ENCODE data around the gene IZUMO1R.
"Not testable (repeated sequence)": the region's sequence is repeated elsewhere in the genome, so short reads cannot be mapped to it uniquely, and the experiment has no call there.

Gene IZUMO1R

DNA sequence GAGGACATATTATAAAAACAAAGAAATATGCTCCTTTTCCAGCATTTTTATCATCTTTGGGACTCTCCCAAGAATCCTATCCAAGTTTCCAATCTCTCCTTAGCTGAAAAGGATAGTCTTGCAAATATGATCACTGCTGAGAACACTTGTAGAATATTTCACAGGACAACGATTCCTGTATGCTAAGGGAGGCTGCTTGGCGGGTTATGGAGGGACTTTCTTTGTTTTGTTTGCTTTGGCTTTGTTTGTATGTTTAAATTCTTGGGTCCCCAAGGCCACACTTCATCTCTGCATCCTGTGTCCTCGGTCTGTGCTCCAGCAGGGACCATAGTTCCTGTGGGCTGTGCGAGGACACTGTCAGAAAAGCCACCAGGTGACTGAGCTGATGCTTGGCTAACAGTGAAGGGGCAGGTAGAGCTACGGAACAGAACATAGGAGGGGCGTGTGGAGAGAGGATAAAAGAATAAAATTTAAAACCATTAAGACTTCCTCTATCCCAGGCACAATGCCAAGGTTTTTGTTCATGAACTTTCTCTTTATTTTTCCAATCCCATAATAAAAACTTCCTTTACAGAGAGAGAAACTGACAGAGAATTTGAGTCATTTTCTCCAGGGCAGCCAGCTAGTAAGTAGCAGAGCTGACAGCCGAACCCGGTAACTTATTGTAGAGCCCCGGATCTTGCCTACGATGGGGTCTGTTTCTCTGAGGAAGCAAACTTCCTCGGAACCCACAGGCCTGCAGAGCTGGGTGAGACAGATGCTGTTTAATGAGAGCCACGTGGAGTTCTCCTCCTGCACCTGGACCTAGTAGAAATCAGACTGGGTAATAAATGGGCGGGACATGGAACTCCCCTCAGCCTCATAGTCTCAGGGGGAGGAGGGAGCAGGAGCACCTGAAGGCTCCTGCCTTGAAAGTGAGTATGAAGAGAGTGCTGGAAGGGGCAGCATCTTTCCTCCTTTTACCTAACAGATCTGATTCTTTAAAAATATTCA, at the start of gene IZUMO1R:
Gene IZUMO1R, plus strand, starts transcription at position 615 of the 993 bp plus-strand sequence. CDS start 1,057 bp downstream, outside the sequence.
- DNase-seq (ENCODE audit: low spot score), result no peak

DNA sequence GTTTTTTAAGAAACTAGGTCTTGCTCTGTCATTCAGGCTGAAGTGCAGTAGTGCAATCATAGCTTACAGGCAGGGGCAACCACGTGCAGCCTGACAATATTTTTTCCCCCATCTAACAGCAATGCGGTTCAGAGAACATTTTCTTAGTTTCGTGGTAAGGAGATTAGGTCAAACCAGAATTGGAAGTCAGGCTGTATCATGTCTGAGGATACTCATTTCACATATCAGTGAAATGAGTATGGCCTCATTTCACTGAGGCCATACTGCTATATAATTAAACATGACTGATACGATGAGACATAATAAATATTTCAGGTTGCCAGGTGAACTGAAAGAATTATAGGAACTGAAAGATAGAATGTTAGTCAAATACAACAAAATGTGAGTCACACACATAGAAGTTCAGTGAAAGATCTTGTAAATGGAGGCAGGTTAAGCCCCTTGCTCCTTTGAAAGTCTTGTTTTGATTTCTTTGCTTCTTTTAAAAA, 32.5 kb upstream of the IZUMO1R start:
- DNase-seq (ENCODE audit: low spot score), result no peak

DNA sequence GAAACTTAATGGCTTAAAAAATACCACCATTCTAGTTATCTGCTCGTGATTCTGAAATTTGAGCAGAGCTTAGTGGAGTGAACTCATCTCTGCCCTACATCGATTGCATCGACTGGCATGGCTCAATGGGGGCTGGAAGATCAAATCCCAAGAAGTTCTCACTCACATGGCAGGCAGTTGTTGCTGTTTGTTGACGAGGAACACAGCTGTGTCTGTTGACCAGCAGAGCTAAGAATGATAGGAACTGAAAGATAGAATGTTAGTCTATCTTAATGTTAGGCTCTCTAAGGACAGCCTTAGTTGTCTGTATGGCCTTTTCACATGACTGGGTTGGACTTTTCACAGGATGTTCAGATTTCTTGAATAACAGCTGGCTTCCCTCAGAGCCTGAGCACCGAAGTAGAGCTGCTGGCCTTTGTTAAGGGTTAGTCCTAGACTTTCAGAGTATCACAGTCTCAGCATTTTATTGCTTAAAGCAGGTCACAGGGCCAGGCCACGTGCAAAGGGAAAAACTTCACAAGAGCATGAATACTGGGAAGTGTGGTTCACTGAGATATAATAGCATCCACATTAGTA, 31.6 kb upstream of the IZUMO1R start:
- DNase-seq (ENCODE audit: low spot score), result no peak

DNA sequence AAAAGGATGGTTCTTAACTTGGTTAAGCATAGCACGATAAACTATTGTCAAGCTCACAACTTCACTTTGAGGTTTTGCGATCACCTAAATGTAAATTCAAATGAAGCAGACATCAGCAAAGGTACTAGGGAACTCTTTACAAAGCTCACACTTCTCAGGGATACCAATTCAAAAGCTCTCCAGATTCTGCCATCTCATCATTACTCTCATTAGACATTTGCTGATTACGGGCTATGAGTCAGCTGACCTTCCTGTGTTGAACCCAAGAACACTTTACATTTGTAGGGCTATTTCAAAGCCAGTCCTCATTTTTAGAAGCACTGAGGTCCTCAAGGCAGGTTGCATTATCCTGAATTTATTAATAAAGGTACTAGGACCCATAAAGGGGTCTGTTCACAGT, 28.4 kb upstream of the IZUMO1R start:
- no peak for DNase-seq (ENCODE audit: low spot score)

DNA sequence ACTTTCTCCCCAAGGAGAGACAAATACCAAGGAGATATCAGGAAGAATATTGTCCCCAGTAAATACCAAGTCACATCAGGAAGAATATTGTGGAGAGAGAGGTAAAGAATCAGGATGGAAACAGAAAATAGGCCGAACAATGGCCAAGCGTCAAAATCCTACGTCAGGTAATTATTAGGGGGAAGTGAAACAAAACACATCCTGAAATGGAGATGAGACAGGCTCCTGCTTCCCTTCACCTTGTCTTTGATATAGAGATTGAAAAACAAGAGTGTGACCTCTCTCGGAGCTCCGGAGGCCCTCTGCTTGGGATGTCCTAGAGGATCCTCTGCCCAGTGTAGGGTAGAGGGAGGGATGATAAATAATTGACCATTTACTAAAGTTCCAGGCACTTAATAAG, 27.4 kb upstream of the IZUMO1R start:
- DNase-seq (ENCODE audit: low spot score), result no peak

DNA sequence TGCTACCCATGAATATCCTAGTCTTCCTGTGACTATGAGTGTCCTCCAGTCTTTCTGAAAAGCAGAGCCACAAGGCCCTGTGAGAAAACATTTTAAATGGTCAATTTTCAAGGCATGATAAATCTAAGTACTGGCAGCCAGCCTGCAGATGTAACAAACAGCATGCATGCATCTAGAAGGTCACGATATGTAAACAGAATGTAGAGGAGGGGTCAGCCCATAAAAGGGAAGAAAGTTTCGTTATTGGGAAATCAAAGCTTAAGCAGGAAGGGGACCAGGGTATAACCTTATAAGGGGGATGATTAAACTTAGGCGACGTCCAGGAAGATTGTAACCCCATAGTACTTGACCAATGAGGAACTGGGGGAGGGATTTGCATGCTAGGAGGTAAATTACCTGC, 26.2 kb upstream of the IZUMO1R start:
- DNase-seq (ENCODE audit: low spot score), result not testable (repeated sequence)

DNA sequence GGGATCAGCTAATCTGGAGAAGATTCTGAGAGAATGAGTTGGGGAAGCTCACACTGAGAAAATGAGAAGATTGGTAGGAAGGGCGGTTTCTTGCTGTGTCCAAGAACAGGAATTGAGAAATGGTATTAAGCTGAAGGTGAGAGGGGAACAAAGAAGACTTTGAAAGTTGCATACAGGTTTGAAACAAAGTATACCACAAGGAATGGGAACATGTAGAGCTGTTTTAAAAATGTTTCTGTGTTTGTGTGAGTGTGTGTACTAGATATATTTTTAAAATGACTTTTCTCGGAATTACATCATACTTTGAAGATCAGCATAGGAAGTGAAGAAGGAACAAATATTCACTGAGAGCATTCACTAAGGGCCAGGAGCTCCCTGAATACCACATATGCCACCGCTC, 24.4 kb upstream of the IZUMO1R start:
- DNase-seq (ENCODE audit: low spot score), result no peak

DNA sequence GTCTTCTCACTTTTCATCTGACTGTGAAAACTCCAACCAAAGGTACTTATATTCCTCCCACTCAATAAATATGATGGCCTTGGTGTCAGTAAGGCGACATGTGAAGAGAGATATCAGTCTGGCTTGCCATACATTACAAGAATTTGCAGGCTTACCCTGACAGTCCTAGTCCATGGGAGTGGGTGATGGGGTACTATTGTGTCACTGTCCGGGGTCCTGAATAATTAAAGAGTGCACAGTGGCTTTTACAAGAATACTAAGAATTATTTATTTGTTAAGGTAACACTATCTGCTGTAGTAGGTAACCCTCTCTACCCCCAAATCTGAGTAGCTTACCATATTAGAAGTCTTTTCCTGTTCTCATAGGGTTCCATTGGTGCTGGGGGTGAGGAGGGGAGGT, 23.1 kb upstream of the IZUMO1R start:
- no peak for DNase-seq (ENCODE audit: low spot score)

DNA sequence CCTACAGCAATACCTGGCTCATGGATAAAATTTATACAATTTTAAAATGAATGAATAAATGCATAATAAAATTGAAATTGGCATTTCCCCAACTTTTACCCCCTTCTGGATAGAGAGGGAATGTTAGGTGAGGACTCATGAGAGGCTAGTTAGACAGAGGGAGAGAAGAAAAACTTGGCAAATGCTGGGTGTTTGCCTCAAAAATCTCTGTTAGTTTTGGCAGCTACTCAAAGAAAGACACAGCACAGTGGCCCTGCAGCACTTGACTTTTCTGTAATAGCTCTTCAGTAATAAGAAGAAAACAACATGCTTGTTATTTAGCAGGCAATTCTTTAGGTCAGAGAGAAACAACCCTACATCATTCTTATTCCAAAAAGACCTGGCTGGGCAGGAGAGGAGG, 20.7 kb upstream of the IZUMO1R start:
- no peak for DNase-seq (ENCODE audit: low spot score)

DNA sequence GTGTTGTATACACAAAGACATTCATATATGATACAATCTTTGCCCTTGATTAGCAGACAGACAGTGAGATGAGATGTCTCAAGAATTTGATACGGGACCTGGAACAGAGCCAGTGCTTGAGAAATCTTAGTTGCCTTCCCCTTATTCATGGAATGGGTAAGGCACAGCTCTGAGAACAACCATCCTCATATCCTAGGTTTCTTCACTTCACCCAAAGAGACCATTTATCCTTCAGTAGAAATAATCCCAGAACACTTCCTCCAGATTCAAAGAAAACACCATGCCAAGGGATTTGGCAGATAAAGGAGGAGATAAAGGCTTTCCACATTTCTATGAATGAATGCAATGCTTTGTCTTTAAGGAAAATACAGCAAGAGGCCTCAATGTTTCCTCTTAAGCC, 8.8 kb upstream of the IZUMO1R start:
- DNase-seq (ENCODE audit: low spot score), result no peak

DNA sequence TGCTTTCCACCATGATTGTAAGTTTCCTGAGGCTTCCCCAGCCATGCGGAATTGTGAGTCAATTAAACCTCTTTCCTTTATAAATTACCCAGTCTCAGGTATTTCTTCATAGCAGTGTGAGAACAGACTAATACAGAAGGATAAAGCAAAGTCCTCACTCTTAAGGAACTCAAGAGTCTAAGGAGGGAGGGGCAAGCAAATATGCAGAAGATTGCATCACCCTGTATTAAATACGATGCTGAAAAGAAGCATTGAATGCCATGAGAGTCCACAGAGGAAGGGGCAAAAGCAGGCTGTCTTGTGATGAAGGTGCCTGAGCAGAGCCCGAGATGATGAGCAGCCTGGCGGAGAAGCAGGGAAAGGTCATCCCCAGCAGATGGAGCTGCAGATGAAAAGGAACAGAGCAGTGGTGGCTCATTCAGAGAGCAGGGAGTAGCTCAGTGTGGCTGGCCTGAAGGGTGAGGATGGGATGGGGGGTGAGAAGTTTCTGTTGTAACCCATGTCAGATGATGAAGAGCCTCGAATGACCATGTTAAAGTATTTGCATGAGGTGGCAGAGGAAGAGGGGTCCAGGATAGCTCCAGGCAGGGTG, 6.3 kb upstream of the IZUMO1R start:
- no peak for DNase-seq (ENCODE audit: low spot score)

DNA sequence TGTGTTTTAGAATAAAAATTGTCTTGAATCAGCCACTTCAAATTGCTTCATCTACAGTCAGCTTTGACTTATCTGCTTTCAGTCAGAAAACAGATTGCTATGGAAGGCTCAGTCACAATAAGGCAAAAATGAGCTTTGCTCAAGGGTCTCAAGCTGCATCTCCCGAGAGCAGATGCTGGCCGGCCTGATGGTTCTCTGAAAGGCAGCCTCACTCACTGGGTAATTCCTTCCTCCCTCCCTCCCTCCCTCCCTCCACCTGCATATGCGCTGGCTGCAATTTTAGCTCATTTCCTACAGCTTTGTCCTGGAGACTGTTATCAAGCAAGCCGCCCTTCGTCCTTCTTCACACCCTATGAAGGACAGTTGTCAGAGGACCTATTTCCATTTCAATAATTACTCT, 1.6 kb upstream of the IZUMO1R start:
- no peak for DNase-seq (ENCODE audit: low spot score)

DNA sequence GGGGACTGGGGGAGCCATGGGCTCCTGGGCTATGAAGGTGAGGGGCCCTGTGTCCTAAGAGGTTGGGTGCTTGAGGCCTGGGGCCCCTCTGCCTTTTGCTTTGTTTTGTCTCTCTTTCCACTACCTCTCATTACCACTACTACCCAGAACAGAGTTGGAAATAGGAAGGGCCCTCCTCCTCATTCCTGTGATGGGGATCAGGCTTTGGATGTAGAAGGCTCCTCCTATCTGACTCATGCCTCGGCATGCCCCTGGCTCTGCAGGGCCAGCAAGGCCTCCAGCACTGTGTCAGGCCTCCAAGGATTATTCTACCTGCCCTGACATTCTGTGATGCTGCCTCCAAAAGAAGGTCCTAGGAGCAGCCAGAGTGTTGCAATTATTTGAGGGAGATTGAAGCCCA, 766 bp downstream of the IZUMO1R start:
- peak; percentile 76 for DNase-seq (ENCODE audit: low spot score)

DNA sequence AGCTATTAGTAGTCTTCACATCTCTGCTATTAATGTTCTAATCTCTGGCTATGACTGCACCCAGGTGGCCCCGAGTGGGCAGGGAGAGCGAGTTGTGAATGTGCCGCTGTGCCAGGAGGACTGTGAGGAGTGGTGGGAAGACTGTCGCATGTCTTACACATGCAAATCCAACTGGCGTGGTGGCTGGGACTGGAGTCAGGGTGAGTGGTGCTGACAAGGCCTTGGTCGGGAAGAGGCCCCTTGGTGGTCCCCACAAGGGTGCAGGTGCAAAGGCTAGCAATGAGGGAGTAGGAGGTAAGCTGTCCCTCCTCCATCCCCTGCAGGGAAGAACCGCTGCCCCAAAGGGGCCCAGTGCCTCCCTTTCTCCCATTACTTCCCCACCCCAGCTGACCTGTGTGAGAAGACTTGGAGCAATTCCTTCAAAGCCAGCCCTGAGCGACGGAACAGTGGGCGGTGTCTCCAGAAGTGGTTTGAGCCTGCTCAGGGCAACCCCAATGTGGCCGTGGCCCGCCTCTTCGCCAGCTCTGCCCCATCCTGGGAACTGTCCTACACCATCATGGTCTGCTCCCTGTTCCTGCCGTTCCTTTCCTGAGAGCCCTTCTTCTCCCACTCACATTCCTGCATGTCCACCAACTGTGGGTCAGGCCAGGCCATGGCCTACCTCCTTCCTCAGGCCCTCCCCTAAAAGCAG, 2.9 kb downstream of the IZUMO1R start:
- no peak for DNase-seq (ENCODE audit: low spot score)

DNA sequence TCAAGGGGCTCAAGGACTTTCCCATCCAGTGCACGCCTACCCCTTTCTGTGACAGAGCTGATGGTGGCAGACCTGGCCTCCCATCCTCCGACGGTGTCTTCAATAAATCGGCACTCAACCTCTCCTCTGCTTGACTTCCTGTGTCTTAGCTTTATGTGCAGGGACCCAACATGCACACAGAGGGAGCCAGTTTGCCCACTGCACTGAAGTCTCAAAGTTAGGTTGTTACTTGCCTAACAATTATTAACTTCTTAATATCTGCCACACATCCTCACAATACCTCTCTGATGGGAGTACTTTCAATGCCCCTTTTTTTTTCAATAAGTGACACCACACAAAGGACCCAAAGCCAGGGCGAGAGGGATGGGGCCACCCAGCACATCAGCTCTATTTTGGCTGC, 3.6 kb downstream of the IZUMO1R start:
- DNase-seq (ENCODE audit: low spot score), result no peak

DNA sequence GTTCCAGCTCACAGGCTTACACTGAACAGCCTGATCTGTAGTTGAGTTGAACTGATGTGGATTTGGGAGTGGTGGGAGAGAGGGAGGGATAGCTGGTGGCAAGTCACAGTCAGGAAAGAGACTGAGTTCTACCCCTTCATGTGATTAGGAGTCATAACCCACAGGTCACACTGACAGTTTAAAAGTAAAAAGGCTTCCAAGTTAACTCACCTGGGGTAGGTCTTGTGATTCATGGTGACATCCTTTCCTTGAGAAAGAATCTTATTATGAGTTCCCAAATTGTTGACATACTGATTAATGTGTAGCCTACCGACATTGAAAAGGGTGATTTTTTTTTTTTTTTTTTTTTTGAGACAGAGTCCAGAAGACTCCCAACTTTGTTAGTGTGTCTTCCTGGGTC, 5.4 kb downstream of the IZUMO1R start:
- DNase-seq (ENCODE audit: low spot score), result no peak

DNA sequence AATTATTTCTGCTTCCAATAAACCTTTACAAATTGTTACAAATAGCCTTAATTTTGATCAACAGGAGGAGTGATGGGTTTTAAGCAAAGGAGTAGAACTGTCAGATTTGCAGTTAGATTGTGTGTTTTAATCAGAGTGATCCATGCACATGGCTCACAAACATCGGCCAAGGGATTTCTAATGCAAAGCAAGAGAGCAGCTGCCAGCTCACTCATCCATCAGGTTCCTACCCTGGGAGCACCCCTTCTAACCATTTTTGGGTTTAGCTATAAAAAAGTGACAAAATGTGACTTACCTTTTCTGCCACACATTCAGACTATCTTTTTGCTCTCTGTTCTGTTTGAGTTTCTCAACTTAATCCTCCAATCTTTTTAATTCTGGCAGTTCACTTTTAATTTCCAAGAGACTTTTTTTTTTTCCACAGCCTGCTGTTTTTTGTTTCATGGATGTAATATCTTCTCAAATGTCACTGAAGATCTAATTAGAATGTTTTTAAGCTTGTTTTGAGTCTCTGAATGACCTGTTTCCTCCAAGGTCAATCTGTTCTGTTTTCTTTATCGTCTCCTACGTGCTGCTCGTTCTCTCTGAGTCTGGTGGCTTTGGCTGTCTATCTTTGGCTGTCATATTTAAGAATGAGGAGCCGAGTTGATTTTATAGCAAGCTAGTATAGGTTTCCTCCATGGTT, 6.0 kb downstream of the IZUMO1R start:
- DNase-seq (ENCODE audit: low spot score), result no peak

DNA sequence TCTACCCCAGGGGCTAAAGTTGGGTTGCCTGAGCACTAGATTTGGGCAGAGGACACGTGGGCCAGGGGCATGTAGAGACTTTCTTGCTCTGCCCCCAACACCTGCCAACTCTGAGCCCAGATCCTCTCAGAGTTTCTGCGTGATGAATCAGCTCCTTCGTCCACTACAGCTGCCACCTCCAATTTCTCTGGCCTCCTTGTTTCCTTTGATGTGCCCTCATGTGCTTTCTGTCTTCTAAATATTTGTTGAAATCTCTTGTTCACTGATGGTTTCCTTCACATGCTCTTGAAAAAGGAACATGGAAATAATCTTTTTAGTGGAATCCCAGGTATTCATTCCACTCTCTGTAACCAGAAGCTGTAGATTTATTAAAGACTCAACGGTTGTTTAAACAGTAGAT, 8.0 kb downstream of the IZUMO1R start:
- DNase-seq (ENCODE audit: low spot score), result no peak

DNA sequence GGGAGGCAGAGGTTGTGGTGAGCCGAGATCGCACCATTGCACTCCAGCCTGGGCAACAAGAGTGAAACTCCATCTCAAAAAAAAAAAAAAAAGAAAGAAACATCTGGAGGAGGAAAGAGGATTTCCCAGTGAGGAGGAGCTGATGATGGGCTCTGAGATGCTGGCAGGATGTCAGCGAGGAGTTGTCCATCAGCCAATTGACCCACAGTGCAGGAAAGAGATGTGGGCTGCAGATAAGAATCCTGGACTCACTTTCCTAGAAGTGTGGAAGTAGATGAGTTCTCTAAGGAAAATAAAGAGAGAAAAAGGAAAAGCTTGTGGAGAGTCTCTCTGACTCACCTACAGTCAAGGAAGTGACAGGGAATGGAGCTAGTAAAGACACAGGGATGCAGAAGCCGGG, 9.7 kb downstream of the IZUMO1R start:
- no peak for DNase-seq (ENCODE audit: low spot score)

DNA sequence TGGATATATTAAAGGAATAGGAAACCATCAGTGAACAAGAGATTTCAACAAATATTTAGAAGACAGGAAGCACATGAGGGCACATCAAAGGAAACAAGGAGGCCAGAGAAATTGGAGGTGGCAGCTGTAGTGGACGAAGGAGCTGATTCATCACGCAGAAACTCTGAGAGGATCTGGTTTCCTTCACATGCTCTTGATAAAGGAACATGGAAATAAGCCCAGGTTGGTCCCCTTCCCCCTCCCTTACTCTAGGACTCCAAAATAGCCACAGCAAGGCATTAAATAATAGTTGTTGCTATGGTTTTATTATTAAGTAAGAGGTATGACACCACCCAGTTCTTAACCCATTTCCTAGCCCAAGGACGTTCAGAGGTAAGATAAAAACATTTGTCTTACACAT, 11.3 kb downstream of the IZUMO1R start:
- DNase-seq (ENCODE audit: low spot score), result no peak

DNA sequence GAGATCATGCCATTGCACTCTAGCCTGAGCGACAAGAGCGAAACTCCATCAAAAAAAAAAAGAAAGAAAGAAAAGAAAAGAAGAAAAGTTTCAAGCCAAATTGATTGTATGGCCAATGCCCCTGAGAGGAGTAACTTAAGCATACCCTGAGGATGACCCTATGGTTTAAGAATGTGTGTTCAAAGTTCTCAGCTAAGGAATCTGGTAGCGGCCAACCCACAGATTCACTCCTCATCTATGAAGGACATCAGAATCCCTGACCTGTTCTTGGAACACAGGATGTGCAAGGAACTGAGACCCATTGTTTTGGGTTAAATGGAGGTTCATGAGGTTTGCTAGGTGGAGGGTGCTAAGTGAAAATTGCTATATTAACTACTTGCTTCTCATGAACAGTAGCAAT, 18.1 kb downstream of the IZUMO1R start:
- DNase-seq (ENCODE audit: low spot score), result no peak

DNA sequence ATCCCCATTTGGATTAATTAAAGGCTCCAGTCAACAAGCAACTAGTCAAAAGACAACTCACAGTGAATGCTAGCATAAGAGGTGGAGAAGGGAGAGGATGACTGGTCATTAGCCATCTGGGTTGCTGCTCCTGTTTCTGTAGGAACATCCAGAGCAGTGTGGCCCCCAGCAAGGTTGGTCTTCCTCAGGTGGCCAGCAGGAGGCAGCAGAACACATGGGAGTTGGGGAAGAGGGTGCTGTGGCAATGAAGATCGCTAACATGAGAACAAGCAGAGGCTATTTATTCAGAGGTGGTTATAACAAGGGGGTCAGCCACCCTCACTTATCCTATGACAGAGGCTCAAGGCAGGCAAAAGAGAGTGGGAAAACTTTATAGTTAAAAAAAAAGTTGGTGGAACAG, 21.3 kb downstream of the IZUMO1R start:
- peak; percentile 43 for DNase-seq (ENCODE audit: low spot score)

Data from AG20443 (cell line).